T-helper 2 cell treated with Interferon-gamma antibody and Interleukin-4, amounts not matched to agents 100 ng/mL and 5 ng/mL, for 36 hours (primary cell): Measurements from ENCODE around the gene IGSF6. TPM values are rescaled to one million over a fixed set of nuclear protein-coding genes. Genes with fewer than 3 reads are reported as not detected.
"Not testable (repeated sequence)": the region's sequence is repeated elsewhere in the genome, so short reads cannot be mapped to it uniquely, and the experiment has no call there.

Experiments
- intact Hi-C: fragments of 100-400 bp; cut with micrococcal nuclease; formaldehyde crosslinking; loops from one replicate; pipeline ENCODE4 v1.15.1; 2023
- total RNA-seq: library from RNA; stranded (reverse); gene quantifications from 2 replicates; pipeline ENCODE4 v1.2.3, GENCODE V29; 2022

The IGSF6 gene
- total RNA-seq, 1 donor from 2014 or later, result 0.23 TPM

DNA sequence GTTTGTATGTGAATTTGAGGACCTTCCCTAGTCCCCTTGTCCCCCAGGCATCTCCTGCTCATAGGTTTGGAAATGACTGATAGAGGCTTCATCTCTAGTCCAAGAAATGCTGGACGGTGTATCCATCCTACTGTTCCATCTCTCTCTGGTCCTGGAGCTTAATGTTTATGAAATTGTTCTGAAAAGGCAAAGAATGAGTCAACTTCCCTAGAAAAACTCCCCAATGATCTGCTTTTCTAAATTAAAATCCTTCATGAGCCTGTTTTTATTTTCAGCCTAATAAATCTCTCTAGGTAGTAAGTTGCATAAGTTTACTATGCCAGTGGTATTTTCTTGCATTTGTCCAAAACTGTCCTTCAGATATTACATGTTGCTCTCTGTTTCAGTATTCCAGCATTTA, 2.1 kb upstream of the IGSF6 start:
- intact Hi-C loops, result no loop called here

DNA sequence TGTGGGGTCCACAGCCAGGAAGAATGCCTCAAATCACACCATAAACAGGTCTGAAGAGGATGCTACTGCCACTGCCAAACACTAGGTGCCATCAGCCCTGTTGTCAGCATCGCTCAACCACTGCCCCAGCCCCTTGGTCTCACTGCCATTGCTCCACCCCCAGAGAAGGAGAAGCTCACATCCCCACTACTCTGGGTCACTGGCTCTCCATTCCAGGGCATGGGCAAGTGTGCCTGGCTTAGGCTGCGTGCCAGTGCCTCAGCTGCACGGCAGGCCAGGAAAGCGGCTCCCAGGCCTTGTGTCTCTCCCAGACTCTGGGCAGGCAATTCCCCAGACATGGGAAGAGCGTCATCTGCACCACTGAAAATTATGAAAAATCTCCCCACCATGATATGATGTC, 1.2 kb upstream of the IGSF6 start:
- intact Hi-C loops, result no loop called here

DNA sequence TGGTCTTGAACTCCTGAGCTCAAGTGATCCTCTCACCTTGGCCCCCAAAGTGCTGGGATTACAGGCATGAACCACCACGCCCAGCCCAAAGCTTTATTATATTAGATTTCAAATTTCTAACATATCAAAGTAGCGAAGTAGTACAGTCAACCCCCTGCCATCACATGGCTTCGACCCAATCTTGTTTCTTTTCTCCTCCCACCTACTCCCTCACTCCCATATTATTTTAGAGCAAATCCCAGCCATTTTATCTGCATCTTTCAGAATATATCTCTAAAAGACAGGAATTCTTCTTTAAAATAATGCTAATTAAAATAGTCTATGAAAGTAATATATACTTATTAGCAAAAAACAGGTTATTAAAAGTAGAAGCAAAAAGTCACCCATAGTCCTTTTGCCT, 893 bp downstream of the IGSF6 start:
- intact Hi-C loops, result no loop called here

GRCh38 chr16:21650521-21650920, 1.9 kb downstream of the IGSF6 start:
- intact Hi-C loops, result no loop called here

DNA sequence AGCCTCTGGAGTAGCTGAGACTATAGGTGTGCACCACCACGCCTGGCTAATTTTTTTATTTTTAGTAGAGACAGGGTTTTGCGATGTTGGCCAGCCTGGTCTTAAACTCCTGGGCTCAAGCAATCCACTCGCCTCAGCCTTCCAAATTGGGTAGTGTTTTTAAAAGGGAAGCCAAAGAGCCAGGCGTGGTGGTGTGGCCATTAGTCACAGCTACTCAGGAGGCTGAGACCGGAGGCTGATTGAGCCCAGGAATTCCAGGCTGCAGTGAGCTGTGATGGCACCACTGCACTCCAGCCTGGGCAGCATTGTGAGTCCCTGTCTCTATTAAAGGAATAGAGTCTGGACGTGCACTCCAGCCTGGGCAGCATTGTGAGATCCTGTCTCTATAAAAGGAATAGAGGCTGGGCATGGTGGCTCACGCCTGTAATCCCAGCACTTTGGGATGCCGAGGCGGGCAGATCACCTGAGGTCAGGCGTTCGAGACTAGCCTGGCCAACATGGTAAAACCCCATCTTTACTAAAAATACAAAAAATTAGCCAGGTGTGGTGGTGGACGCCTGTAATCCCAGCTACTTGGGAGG, 2.5 kb downstream of the IGSF6 start:
- intact Hi-C loops, result loop anchor here (5.0 to 10.0 kb wide), 4 partner anchors 145 to 647 kb away; partner anchors contain the start of genes POLR3E and UQCRC2

DNA sequence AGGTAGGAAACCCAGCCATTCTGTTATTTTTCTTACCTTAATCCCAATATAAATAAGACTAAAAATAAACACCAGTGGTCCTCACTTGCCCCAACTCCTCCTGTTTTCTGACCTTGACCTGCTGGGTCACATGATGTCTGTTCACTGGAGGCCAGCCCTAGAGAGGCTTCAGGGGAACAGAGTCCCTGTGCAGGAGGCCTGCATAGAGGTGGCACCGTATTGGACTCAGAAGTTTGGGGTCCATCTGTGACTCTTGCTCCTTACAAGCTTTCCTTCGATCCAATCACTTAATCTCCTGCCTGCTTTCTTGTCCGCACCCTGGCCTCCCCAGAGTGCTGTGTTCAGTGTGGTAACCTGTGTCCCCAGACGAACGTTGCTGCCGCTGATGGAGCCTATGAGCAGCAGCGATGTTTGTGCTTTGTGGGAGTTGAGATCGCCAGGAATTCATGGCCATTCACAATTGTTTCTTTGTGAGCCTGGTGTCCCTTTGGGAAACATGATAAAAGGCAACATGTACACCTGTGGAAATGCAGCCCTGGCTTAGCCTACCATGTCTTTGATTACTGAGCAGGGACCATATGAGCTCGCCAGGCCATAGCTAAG, 4.7 kb downstream of the IGSF6 start:
- intact Hi-C loops, result loop anchor here (5.0 to 10.0 kb wide), 4 partner anchors 143 to 650 kb away; partner anchors contain the start of genes POLR3E and UQCRC2

GRCh38 chr16:21646721-21647561, 5.5 kb downstream of the IGSF6 start:
- intact Hi-C loops, result loop anchor here (5.0 to 10.0 kb wide), 4 partner anchors 142 to 650 kb away; partner anchors contain the start of genes POLR3E and UQCRC2

DNA sequence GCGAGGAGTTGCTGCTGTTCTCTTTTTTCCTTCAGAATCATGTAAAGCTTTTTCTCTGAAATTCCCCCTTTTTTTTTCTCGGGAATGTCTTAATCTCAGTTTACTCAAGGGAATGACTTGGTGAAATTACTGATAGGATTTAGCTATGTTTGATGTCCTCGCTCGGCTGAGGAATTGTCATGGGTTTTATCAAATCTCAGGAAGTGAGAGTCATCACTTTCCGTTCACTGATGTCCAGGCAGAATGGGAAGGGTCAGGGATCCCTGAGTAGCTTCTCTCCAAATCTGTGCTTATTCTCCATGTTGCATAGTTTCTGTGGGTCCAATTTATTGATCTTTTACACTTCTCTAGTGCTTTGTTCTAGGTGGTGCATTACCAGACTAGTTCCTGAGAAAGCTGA, 6.3 kb downstream of the IGSF6 start:
- intact Hi-C loops, result loop anchor here (5.0 to 10.0 kb wide), 4 partner anchors 141 to 651 kb away; partner anchors contain the start of genes POLR3E and UQCRC2

- intact Hi-C loops, result loop anchor here (1.0 to 10.0 kb wide), 5 partner anchors 46 to 652 kb away; partner anchors contain the start of genes METTL9, POLR3E and UQCRC2
These were observed 7.1 kb downstream of the IGSF6 start for GRCh38 chr16:21645261-21645721.

DNA sequence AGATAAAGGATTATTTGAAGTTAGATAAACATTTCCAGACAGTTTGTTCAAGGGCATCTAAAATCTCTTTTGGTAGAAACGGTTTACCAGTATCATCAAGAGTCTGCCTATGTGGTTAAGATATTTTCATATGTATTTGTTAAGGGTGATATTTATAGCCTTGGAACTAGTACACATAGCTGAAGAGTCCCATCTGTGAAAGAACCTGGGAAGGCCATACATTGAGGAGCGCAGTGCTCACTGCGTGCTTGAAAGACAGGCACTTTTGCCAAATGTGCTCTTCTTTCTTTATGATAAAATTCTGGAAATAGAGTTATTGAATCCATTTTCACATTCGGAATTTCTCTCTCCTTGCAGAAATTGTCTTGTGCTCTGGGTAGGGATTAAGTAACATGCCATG, 7.7 kb downstream of the IGSF6 start:
- intact Hi-C loops, result loop anchor here (1.0 to 10.0 kb wide), 5 partner anchors 45 to 653 kb away; partner anchors contain the start of genes METTL9, POLR3E and UQCRC2

GRCh38 chr16:21643785-21644184, 8.6 kb downstream of the IGSF6 start:
- intact Hi-C loops, result loop anchor here (10.0 kb wide), 1 partner anchor 139 kb away; no protein-coding TSS in a partner anchor

- intact Hi-C loops, result loop anchor here (10.0 kb wide), 1 partner anchor 138 kb away; no protein-coding TSS in a partner anchor
These were observed 9.5 kb downstream of the IGSF6 start for GRCh38 chr16:21642861-21643260.

- intact Hi-C loops, result loop anchor here (10.0 kb wide), 1 partner anchor 137 kb away; no protein-coding TSS in a partner anchor
These were observed 10.5 kb downstream of the IGSF6 start for GRCh38 chr16:21641916-21642315.

DNA sequence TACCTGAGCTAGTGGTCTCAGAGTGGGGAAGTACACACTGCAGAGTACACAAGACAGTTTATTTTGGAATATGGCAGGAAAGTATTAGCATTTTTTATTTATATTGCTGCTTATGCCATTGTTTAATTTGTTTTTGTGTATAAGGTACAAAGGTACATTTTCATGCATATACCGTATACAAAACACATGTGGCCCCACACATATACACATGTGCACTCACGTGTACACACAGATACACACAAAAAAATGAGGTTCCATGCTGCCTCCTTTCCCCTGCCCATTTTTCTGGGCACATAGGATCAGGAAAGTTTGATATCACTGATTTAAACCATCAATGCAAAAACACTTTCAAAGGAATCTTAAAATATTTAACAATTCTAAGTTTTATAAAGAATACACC, 12.9 kb downstream of the IGSF6 start:
- intact Hi-C loops, result no loop called here

GRCh38 chr16:21638573-21638975, 13.8 kb downstream of the IGSF6 start:
- intact Hi-C loops, result no loop called here

GRCh38 chr16:21637032-21637968, 15.1 kb downstream of the IGSF6 start:
- intact Hi-C loops, result no loop called here

DNA sequence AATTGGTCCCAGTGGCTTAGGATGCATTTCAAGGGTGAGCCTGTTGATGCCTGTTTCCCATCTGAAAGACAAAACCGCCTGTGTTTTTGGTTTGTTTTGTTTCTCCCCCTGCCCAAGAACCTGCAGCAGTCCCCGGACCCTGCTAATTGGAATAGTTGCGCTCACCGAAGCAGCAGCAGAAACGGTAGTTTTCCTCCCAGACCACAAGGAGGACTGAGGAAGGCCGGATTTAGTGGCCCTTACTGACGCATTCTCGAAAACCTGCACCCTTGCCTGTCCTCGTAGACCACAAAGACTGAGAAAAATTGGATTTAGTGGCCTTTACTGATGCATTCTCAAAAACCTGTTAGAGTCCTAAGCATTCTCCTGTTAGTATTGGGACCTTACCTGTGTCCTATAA, 16.7 kb downstream of the IGSF6 start:
- intact Hi-C loops, result not testable (repeated sequence)

- intact Hi-C loops, result no loop called here
These were observed 18.2 kb downstream of the IGSF6 start for GRCh38 chr16:21634216-21634615.

DNA sequence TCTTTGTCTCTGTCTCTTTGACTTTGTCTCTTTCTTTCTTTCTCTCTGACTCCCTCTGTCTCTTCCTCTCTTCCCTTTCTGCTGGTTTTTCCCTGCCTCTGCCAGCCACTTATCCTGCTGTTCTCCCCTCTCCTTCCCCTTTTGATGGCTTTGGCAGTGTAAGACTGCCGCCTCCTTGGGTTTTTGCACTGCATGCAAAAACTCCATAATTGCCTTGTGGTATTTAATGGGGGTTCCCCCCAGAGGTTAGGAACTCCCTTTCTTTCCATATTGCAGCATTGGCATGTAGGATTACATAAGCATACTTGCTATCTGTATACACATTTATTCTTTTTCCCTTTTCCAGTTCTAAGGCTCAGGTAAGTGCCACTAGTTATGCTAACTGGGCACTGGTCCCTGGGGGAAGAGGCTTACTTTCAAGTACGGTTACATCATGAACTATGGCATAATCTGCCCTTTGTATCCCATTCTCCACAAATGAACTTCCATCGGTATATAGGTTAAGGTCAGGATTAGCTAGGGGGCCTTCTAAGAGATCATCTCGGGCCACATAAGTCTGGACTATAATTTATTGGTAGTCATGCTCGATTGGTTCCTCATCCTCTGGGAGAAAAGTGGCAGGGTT, 20.3 kb downstream of the IGSF6 start:
- intact Hi-C loops, result not testable (repeated sequence)

DNA sequence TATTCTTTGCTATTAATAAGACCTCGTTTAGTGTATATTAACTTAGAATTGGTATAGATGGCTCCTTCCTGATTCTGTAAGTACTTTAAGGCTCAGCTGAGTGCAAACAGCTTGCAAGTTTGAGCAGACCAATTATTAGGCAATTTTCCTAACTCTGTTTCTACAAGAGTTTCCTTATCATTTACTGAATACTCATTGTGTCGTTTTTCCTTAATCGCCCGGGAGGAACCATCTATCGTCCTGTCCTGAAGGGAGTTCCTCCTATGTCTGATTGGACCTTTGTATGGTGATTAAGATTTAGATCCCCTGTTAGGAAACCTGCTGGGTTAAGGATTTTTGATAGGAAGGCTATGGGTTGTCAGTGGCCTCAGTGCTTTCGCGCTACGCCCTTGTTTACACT, 21.0 kb downstream of the IGSF6 start:
- intact Hi-C loops, result not testable (repeated sequence)
